Karpas-422 (cell line): ENCODE results near the gene RASGRP1. TPM values are rescaled to one million over a fixed set of nuclear protein-coding genes. Genes with fewer than 3 reads are reported as not detected.

Experiments
- DNase-seq: peaks from one replicate; pipeline ENCODE4 v3.0.0-alpha.2; 2015
- H2AFZ ChIP-seq: fragments of 200-600 bp; sonication (generic); 2 replicates; pipeline ENCODE4 v1.6.1; 2014; ENCODE audit warnings: antibody characterized with exemption, low read length, mixed read lengths
- H3K27ac ChIP-seq: fragments of 200-600 bp; sonication (generic); 2 replicates; pipeline ENCODE4 v1.5.1; 2014; ENCODE audit warnings: mild to moderate bottlenecking, low read length, moderate library complexity
- H3K27me3 ChIP-seq: fragments of 200-600 bp; sonication (generic); 2 replicates; pipeline ENCODE4 v1.6.1; 2014; ENCODE audit warnings: low read length, mixed read lengths
- H3K36me3 ChIP-seq: fragments of 200-600 bp; sonication (generic); 2 replicates; pipeline ENCODE4 v1.6.1; 2014; ENCODE audit warnings: low read length, mixed read lengths; ENCODE audit not compliant: insufficient read depth
- H3K4me1 ChIP-seq: fragments of 200-600 bp; sonication (generic); 2 replicates; pipeline ENCODE4 v1.6.1; 2014; ENCODE audit warnings: mild to moderate bottlenecking, low read length, mixed read lengths
- H3K4me2 ChIP-seq: fragments of 200-600 bp; sonication (generic); 2 replicates; pipeline ENCODE4 v1.6.1; 2014; ENCODE audit warnings: low read length, low read depth, mild to moderate bottlenecking; ENCODE audit not compliant: poor library complexity, severe bottlenecking
- H3K4me3 ChIP-seq: fragments of 200-600 bp; sonication (generic); 2 replicates; pipeline ENCODE4 v1.5.1; 2014; ENCODE audit warnings: mild to moderate bottlenecking, antibody characterized with exemption, low read length, mixed read lengths
- H3K79me2 ChIP-seq: fragments of 200-600 bp; sonication (generic); 2 replicates; pipeline ENCODE4 v1.6.1; 2014; ENCODE audit warnings: mild to moderate bottlenecking, low read length, mixed read lengths
- H3K9ac ChIP-seq: fragments of 200-600 bp; sonication (generic); 2 replicates; pipeline ENCODE4 v1.6.0; 2014; ENCODE audit warnings: low read length
- H3K9me2 ChIP-seq: fragments of 200-600 bp; sonication (generic), shearing (Covaris generic); replicated peaks from 2 replicates; pipeline ENCODE4 v1.6.0; 2014; ENCODE audit warnings: mild to moderate bottlenecking, low read length, moderate library complexity; ENCODE audit not compliant: insufficient read depth
- H3K9me3 ChIP-seq: fragments of 300-700, 200-600 bp; sonication (generic); 2 replicates; pipeline ENCODE4 v1.6.1; 2014; ENCODE audit warnings: low read length, mixed read lengths
- H4K20me1 ChIP-seq: fragments of 200-600 bp; sonication (generic); 2 replicates; pipeline ENCODE4 v1.6.1; 2014; ENCODE audit warnings: mild to moderate bottlenecking, antibody characterized with exemption, low read length, low read depth; ENCODE audit not compliant: insufficient read depth
- total RNA-seq: library from RNA; depleted of rRNA; stranded (reverse); fragments of >200 nt; shearing (Covaris generic); gene quantifications from 2 replicates; pipeline ENCODE4 v1.2.3, GENCODE V29; 2014; ENCODE audit warnings: low replicate concordance

Gene RASGRP1
- total RNA-seq, 1 experiment from 2014 or later, result 71.1 TPM

DNA sequence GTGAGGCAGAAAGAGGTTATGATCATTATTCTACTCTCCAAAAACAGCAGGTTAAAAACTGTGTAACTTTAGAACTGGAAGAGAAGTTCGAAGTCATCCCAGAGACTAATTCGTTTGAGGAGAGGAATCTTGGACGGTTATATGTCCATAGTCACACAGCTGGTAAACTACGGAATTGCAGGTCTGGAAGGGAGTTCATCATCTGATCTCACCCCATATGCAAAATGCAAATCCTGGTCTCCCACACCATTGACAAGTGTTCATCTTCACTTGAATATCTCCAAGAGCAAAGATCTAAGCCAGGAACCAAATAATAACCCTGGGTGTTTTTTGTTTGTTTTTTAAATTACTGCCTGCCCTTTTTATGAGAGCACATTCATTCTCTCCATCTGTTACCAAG lies 57.6 kb downstream of the RASGRP1 start:
- Histone ChIP-seq H3K9me2 (no peaks in the 10 kb centered on the region), H2AFZ (no peak overlapping the region), H3K79me2 (no peaks in the 10 kb centered on the region), H3K36me3 (peaks cover 78% of the 10 kb centered on the region), H3K9me3 (no peaks in the 10 kb centered on the region), H3K4me3 (no peak overlapping the region), H4K20me1 (no peaks in the 10 kb centered on the region), H3K27me3 (no peaks in the 10 kb centered on the region), H3K27ac (no peak overlapping the region), H3K4me2 (no peak overlapping the region), H3K9ac (no peak overlapping the region), H3K4me1 (no peaks in the 10 kb centered on the region)
- no peak for DNase-seq

DNA sequence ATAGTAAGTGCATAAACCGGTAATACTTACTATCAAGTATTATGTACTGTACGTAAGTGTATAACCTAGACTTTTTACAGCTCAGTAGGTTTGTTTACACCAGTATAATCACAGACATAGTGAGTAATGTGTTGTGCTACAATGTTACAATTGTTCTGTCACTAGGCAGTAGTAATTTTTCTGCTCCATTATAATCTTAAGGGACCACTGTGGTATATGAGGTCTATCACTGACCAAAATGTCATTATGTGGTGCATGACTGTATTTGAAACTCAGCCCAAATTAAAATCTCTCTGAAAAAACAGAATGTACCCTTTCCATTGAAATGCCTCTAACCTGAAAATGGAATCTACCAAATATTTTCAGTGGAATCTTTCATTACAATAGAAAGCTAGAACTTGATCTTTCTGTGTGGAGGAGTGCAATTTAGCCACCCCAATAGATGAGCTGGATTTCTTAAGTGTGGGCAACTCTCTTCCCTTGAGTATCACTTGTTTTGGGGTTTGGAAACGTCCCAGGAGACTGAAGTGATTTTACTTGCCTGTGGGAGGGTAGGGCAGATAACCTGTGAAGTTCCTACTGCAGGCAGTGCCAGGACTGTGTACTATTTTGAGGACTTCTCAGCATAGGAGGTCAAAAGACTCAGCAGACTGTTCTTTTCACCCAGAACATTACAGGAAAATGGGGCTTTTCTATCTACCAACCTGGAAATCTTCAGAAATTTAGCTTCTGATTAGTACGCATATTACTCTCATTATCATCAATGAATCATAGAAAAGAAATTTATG lies 59.7 kb downstream of the RASGRP1 start:
- Histone ChIP-seq H2AFZ (no peak overlapping the region), H3K4me3 (no peak overlapping the region), H3K9ac (no peak overlapping the region), H3K9me2 (no peaks in the 10 kb centered on the region), H3K27ac (no peak overlapping the region), H3K79me2 (no peaks in the 10 kb centered on the region), H3K4me2 (no peak overlapping the region), H3K9me3 (no peaks in the 10 kb centered on the region), H3K36me3 (peaks cover 80% of the 10 kb centered on the region), H3K27me3 (no peaks in the 10 kb centered on the region), H4K20me1 (no peaks in the 10 kb centered on the region), H3K4me1 (no peaks in the 10 kb centered on the region)
- DNase-seq, result no peak

DNA sequence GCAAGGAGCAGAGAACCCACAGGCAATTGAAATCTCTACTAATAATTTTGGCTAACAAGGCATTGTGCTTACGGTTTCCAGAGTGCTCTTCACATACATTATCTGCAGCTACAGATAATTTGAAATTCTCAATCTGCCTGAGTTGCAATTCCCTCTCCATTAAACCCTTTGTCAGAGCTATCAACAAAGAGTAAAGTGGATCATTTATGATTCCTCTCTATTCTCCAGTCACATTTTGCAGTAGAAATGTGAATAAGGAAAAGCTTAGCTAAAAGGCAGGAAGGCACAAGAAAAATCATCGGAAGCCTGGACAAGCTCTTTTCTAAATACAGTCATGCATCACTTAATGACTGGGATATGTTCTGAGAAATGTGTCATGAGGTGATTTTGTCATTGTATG lies 61.1 kb downstream of the RASGRP1 start:
- H3K36me3 ChIP-seq, result peaks cover 85% of the 10 kb centered on the region

DNA sequence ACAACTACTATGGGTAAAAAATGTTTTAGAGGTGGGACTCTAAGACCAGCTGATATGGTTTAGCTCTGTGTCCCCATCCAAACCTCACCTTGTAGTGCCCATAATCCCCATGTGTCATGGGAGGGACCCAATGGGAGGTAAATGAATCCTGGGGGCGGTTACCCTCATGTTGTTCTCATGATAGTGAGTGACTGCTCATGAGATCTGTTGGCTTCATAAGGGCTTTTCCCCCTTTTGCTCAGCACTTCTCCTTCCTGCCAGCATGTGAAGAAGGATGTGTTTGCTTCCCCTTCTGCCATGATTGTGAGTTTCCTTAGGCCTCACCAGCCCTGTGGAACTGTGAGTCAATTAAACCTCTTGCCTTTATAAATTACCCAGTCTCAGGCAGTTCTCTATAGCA lies 65.0 kb downstream of the RASGRP1 start:
- Histone ChIP-seq H3K27me3 (no peaks in the 10 kb centered on the region), H3K9me3 (no peaks in the 10 kb centered on the region), H3K4me3 (no peak overlapping the region), H3K79me2 (no peaks in the 10 kb centered on the region; the same call in 1 of the 2 replicates), H3K36me3 (peaks cover 74% of the 10 kb centered on the region), H3K4me2 (no peak overlapping the region), H3K9ac (no peak overlapping the region), H2AFZ (no peak overlapping the region), H3K4me1 (no peaks in the 10 kb centered on the region), H3K27ac (no peak overlapping the region), H3K9me2 (no peaks in the 10 kb centered on the region), H4K20me1 (no peaks in the 10 kb centered on the region)
- no peak for DNase-seq

More for the DNA sequence above, 61.1 kb downstream of the RASGRP1 start:
- no peaks in the 10 kb centered on the region for H3K9me3 ChIP-seq
- no peaks in the 10 kb centered on the region for H3K4me1 ChIP-seq
- no peak overlapping the region for H3K4me2 ChIP-seq
- H3K27ac ChIP-seq, result no peak overlapping the region
- no peak overlapping the region for H2AFZ ChIP-seq
- no peak overlapping the region for H3K4me3 ChIP-seq
- no peaks in the 10 kb centered on the region for H3K27me3 ChIP-seq
- no peaks in the 10 kb centered on the region for H3K9me2 ChIP-seq
- no peak for DNase-seq
- H3K79me2 ChIP-seq, result no peaks in the 10 kb centered on the region
- no peaks in the 10 kb centered on the region for H4K20me1 ChIP-seq
- no peak overlapping the region for H3K9ac ChIP-seq

GRCh38 chr15:38496151-38496550 lies 68.5 kb downstream of the RASGRP1 start:
- Histone ChIP-seq H3K9me3 (no peaks in the 10 kb centered on the region), H3K36me3 (peaks cover 55% of the 10 kb centered on the region), H2AFZ (no peak overlapping the region), H3K9ac (no peak overlapping the region), H3K4me3 (no peak overlapping the region), H3K27me3 (no peaks in the 10 kb centered on the region), H4K20me1 (no peaks in the 10 kb centered on the region), H3K9me2 (no peaks in the 10 kb centered on the region), H3K4me1 (no peaks in the 10 kb centered on the region), H3K27ac (no peak overlapping the region), H3K79me2 (no peaks in the 10 kb centered on the region; the same call in 1 of the 2 replicates), H3K4me2 (no peak overlapping the region)
- DNase-seq, result no peak

DNA sequence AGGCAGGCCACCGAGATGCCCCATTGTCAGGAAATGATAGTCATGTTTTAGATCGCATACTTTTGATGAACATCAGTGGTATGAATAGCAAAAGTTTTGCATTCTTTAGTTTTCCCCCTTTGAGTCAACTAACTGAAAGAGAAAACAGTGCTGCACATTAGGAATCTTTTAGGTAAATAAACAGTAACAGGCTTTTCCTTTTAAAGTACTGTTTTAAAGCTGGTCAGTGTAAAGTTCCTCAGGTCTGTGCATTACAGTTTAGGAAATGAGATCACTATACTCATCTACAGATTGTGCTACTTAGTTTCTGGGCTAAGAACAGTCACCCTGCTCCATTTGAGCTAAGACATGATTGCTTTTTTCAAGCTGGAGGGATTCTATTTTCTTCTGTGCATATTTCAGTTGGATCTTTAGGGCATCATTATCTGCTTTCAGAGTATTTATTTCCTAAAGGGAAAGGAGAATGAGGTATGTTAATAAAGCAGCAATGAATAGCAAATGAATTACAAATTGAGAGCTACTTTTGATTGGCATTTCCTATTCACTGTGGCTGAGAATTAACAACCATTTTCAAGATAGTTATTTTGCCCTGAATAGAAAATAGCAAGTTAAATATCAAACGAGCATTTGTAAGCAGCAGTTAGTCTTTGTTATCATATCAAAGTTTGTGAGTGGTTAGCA lies 74.2 kb downstream of the RASGRP1 start:
- no peaks in the 10 kb centered on the region for H3K27me3 ChIP-seq
- H3K4me1 ChIP-seq, result peaks cover 17% of the 10 kb centered on the region
- DNase-seq, result no peak
- no peaks in the 10 kb centered on the region for H3K9me3 ChIP-seq
- no peaks in the 10 kb centered on the region for H4K20me1 ChIP-seq
- no peaks in the 10 kb centered on the region; the same call in 1 of the 2 replicates for H3K79me2 ChIP-seq
- no peak overlapping the region for H3K27ac ChIP-seq
- no peak overlapping the region for H3K4me3 ChIP-seq
- H3K4me2 ChIP-seq, result no peak overlapping the region
- no peak overlapping the region for H3K9ac ChIP-seq
- H3K9me2 ChIP-seq, result no peaks in the 10 kb centered on the region
- H2AFZ ChIP-seq, result no peak overlapping the region
- H3K36me3 ChIP-seq, result peaks cover 50% of the 10 kb centered on the region

- no peak for DNase-seq
- peaks cover 5% of the 10 kb centered on the region; the same call in 1 of the 2 replicates for H3K79me2 ChIP-seq
- peaks cover 20% of the 10 kb centered on the region for H3K4me1 ChIP-seq
- no peaks in the 10 kb centered on the region for H3K9me2 ChIP-seq
- peaks cover 45% of the 10 kb centered on the region; the same call in 1 of the 2 replicates for H3K36me3 ChIP-seq
- H2AFZ ChIP-seq, result no peak overlapping the region
- no peak overlapping the region for H3K27ac ChIP-seq
- H3K4me2 ChIP-seq, result no peak overlapping the region
- no peaks in the 10 kb centered on the region for H3K9me3 ChIP-seq
- no peak overlapping the region for H3K4me3 ChIP-seq
- H4K20me1 ChIP-seq, result no peaks in the 10 kb centered on the region
- no peak overlapping the region for H3K9ac ChIP-seq
- H3K27me3 ChIP-seq, result no peaks in the 10 kb centered on the region
Measured at GRCh38 chr15:38487378-38487777, 77.2 kb downstream of the RASGRP1 start.

DNA sequence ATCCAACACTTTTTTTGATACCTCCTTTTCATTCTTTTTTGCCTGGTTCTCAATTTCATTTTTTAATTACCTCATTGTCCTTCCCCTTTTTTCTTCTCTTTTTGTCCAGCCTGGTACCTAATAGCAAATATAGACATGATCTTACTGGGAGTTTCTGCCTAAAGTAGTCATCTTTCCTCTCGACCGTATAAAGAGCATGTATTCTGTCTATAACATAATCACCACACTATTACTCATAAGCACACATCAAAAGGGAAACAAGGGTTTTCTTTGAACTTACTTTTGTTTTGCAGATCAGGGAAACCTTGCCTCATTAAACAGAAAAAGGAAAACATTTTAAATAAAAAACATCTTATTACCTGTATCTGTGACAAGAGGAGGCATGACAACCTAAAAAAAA lies 77.7 kb downstream of the RASGRP1 start:
- no peaks in the 10 kb centered on the region for H4K20me1 ChIP-seq
- H3K4me1 ChIP-seq, result peaks cover 20% of the 10 kb centered on the region
- peaks cover 45% of the 10 kb centered on the region; the same call in 1 of the 2 replicates for H3K36me3 ChIP-seq
- H3K4me2 ChIP-seq, result no peak overlapping the region
- no peaks in the 10 kb centered on the region for H3K9me2 ChIP-seq
- no peaks in the 10 kb centered on the region for H3K9me3 ChIP-seq
- no peak overlapping the region for H3K27ac ChIP-seq
- no peaks in the 10 kb centered on the region for H3K27me3 ChIP-seq
- no peak for DNase-seq
- H3K4me3 ChIP-seq, result no peak overlapping the region
- H3K9ac ChIP-seq, result no peak overlapping the region
- peaks cover 5% of the 10 kb centered on the region; the same call in 1 of the 2 replicates for H3K79me2 ChIP-seq
- no peak overlapping the region for H2AFZ ChIP-seq
